ENCODE data around the gene IVNS1ABP.
"Not testable (repeated sequence)": the region's sequence is repeated elsewhere in the genome, so short reads cannot be mapped to it uniquely, and the experiment has no call there.

IVNS1ABP gene

GRCh38 chr1:185317034-185317885, at the start of gene IVNS1ABP:
Gene IVNS1ABP, minus strand, starts transcription at chr1:185317243. Its CDS starts 7,750 bp downstream, at chr1:185309493.
- Mint-ChIP-seq H3K4me1 (peaks cover 52% of the 10 kb centered on the region), H3K27ac (peak within 1 kb of the TSS; percentile 97 to 98), H3K27me3 (no peaks in the 10 kb centered on the region), H3K9me3 (peaks cover 11 to 13% of the 10 kb centered on the region in 2 donors), H3K4me3 (peak within 1 kb of the TSS; percentile 95 to 96)
- DNase-seq (peak; percentile 91 to 94), ATAC-seq (peak; percentile 83)

GRCh38 chr1:185365951-185366350, 48.9 kb upstream of the IVNS1ABP start:
- H3K27me3 Mint-ChIP-seq = no peaks in the 10 kb centered on the region
- H3K4me3 Mint-ChIP-seq = no peak overlapping the region
- H3K9me3 Mint-ChIP-seq = peaks cover 17 to 19% of the 10 kb centered on the region in 2 donors
- DNase-seq (no peak), ATAC-seq (no peak)
- no peak overlapping the region for H3K27ac Mint-ChIP-seq
- no peaks in the 10 kb centered on the region for H3K4me1 Mint-ChIP-seq

DNA sequence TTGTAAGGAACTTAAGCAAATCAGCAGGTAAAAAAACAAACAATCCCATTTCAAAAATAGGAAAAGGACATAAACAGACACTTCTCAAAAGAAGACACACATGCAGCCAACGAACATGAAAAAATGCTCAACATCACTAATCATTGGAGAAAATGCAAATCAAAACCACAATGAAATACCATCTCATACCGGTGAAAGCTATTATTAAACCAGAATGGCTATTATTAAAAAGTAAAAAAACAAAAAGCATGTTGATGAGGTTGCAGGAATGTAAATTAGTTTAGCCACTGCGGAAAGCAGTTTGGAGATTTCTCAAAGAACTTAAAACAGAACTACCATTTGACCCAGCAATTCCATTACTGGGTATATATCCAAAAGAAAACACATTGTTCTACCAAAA, 47.5 kb upstream of the IVNS1ABP start:
- H3K9me3 Mint-ChIP-seq = peaks cover 27 to 28% of the 10 kb centered on the region in 2 donors
- H3K27ac Mint-ChIP-seq, H3K27me3 Mint-ChIP-seq, DNase-seq, H3K4me3 Mint-ChIP-seq, ATAC-seq, H3K4me1 Mint-ChIP-seq: not testable (repeated sequence)

DNA sequence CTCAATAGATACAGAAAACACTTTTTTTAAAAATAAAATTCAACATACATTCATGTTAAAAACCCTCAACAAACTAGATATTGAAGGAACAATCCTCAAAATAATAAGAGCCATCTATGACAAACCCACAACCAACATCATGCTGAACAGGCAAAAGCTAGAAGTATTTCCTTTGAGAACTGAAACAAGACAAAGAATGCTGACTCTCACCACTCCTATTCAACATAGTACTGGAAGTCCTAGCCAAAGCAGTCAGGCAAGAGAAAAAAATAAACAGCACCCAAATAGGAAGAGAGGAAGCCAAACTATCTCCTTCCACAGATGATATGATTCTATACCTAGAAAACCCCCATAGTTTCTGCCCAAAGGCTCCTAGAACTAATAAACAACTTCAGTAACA, 46.2 kb upstream of the IVNS1ABP start:
- Mint-ChIP-seq H3K9me3 (peaks cover 27 to 35% of the 10 kb centered on the region in 2 donors), H3K27ac (no peak overlapping the region), H3K4me1 (no peaks in the 10 kb centered on the region), H3K4me3 (no peak overlapping the region), H3K27me3 (no peaks in the 10 kb centered on the region)
- DNase-seq = no peak
- no peak for ATAC-seq

DNA sequence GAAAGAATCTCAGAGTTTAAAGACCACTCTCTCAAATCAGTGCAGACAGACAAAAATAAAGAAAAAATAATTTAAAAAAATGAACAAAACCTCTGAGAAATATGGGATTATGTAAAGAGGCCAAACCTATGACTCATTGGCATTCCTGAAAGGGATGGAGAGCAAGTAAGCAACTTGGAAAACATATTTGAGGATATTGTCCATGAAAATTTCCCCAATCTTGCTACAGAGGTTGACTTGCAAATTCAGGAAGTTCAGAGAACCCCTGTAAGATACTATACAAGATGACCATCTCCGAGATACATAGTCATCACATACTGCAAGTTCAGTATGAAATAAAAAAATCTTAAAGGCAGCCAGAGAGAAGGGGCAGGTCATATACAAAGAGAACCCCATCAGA, 43.7 kb upstream of the IVNS1ABP start:
- no peak overlapping the region for H3K4me3 Mint-ChIP-seq
- ATAC-seq = no peak
- no peak overlapping the region for H3K27ac Mint-ChIP-seq
- H3K9me3 Mint-ChIP-seq = peaks cover 27 to 35% of the 10 kb centered on the region in 2 donors
- no peaks in the 10 kb centered on the region for H3K4me1 Mint-ChIP-seq
- no peaks in the 10 kb centered on the region for H3K27me3 Mint-ChIP-seq
- no peak for DNase-seq

DNA sequence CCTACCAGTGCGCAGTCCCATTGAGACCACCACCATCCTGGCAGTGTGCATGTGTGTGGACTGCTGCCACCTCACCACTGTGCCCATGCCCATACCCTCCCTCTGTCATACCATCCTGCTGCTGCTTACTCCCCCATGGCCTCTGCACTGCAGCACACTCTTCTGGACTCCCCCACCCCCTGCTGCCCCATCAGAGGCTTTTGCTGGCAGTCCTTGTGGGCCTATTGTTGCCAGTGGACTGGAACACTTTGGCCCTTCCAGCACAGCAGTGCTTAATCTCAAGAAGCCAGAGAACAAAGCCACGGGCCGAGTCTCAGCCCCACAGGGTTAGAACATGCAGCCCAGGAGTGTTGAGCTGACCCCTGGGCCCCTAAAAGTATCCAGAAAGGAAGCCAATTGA, 41.9 kb upstream of the IVNS1ABP start:
- H3K9me3 Mint-ChIP-seq = peaks cover 27 to 35% of the 10 kb centered on the region in 2 donors
- no peak for ATAC-seq
- DNase-seq = no peak
- H3K4me1 Mint-ChIP-seq = no peaks in the 10 kb centered on the region
- no peak overlapping the region for H3K4me3 Mint-ChIP-seq
- H3K27ac Mint-ChIP-seq = no peak overlapping the region
- H3K27me3 Mint-ChIP-seq = no peaks in the 10 kb centered on the region

DNA sequence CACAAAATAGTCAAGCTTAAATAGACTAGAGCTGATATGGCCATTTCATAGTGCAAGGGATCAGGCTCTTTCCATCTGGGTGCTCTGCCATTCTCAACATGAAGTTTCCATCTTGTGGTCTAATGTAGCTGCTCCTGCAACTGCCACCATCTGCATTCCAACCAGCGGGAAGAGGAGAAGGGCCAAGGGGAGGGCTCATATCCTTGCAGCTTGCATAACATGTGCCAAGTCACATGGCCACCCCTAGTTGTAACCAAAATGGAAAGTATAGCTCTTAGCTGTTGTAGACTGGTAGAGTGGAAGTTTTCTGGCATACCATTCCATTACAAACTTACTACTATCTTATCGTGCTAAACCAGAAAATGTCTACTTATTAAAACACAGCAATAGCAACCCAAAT, 38.9 kb upstream of the IVNS1ABP start:
- no peak for DNase-seq
- H3K4me1 Mint-ChIP-seq = no peaks in the 10 kb centered on the region
- no peaks in the 10 kb centered on the region for H3K27me3 Mint-ChIP-seq
- H3K27ac Mint-ChIP-seq = no peak overlapping the region
- ATAC-seq = no peak
- peaks cover 7 to 18% of the 10 kb centered on the region in 2 donors for H3K9me3 Mint-ChIP-seq
- H3K4me3 Mint-ChIP-seq = no peak overlapping the region

- H3K4me1 Mint-ChIP-seq = peaks cover 5% of the 10 kb centered on the region
- no peak for ATAC-seq
- no peaks in the 10 kb centered on the region for H3K9me3 Mint-ChIP-seq
- H3K27me3 Mint-ChIP-seq = no peaks in the 10 kb centered on the region
- no peak overlapping the region for H3K27ac Mint-ChIP-seq
- H3K4me3 Mint-ChIP-seq = no peak overlapping the region
- no peak for DNase-seq
These were observed 36.1 kb upstream of the IVNS1ABP start for GRCh38 chr1:185353124-185353523.

DNA sequence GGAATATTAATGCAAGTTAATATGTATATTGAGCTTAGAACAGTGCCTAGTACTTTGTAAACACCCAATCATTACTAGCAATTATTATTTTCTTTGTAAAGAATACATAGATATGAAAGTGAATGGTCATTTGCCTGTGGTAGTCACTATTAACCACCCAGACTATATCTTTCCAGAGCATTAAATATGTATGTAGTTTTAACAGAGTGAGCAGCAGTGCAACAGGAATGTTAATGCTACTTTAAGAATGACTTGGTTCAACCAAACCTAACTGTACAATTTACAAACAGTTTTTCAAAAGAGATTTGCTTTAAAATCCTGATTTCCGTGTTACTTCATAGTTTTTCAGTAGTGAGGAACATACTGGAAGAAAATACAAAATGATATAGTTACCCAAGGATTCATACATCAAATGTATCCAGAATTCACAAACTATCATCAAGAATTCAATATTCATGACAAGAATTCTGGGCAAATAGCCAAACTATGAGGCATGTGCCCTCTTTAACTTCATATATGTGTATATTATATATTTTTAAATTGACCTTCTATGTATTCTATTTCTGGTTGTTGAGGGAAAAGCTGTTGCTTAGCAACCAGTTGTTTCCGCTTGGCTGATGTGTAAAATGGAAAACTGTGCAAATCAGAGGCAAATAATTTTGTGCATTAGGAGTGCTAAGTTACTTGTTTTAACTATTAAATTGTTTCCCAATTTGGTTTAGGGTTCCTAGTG, 34.9 kb upstream of the IVNS1ABP start:
- Mint-ChIP-seq H3K27me3 (no peaks in the 10 kb centered on the region), H3K4me3 (no peak overlapping the region), H3K9me3 (no peaks in the 10 kb centered on the region), H3K4me1 (peaks cover 5% of the 10 kb centered on the region), H3K27ac (peak overlapping the region in 1 of 2 donors; percentile 65)
- DNase-seq (no peak), ATAC-seq (no peak)

- DNase-seq (no peak), ATAC-seq (no peak)
- no peak overlapping the region for H3K4me3 Mint-ChIP-seq
- H3K9me3 Mint-ChIP-seq = no peaks in the 10 kb centered on the region
- no peak overlapping the region for H3K27ac Mint-ChIP-seq
- H3K27me3 Mint-ChIP-seq = no peaks in the 10 kb centered on the region
- H3K4me1 Mint-ChIP-seq = peaks cover 13% of the 10 kb centered on the region
These were observed 33.0 kb upstream of the IVNS1ABP start for GRCh38 chr1:185350027-185350442.

DNA sequence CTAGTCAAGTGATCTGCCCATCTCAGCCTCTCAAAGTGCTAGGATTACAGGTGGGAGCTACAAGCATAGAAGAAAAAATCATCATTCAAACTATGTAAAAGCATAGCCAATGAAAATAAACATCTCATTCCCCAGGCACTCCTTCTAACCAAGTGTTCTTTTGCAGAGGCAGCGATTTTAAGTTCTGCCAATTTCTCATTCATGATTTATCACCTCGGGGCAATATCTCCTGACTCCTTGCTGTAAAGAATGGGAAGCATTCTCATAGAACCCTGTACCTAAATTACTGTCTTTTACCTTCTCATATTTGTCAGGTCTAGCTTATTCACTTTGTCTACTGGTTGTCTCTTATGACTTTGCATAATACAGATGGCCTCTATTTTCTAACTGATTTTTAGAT, 32.5 kb upstream of the IVNS1ABP start:
- no peak overlapping the region for H3K27ac Mint-ChIP-seq
- H3K9me3 Mint-ChIP-seq = no peaks in the 10 kb centered on the region
- no peak overlapping the region for H3K4me3 Mint-ChIP-seq
- no peak for DNase-seq
- peaks cover 13% of the 10 kb centered on the region for H3K4me1 Mint-ChIP-seq
- no peaks in the 10 kb centered on the region for H3K27me3 Mint-ChIP-seq
- no peak for ATAC-seq

GRCh38 chr1:185348985-185349384, 31.9 kb upstream of the IVNS1ABP start:
- no peak for DNase-seq
- no peak for ATAC-seq
- Mint-ChIP-seq H3K27ac (no peak overlapping the region), H3K4me3 (no peak overlapping the region), H3K27me3 (no peaks in the 10 kb centered on the region), H3K9me3 (no peaks in the 10 kb centered on the region), H3K4me1 (peaks cover 13% of the 10 kb centered on the region)

DNA sequence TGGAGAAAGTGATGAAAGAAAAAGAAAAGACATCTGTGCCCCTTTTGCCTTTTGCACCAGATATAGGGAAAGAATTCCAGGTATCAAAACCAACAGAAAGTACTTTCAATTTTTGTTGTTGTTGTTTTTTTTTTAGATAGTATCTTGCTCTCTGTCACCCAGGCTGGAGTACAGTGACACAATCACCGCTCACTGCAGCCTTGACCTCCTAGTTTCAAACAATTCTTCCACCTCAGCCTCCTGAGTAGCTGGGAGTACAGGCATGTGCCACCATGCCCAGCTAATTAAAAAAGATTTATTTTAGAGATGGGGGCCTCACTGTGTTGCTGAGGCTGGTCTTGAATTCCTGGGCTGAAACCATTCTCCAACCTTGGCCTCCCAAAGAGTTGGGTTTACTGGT, 31.3 kb upstream of the IVNS1ABP start:
- H3K27ac Mint-ChIP-seq = no peak overlapping the region
- H3K4me3 Mint-ChIP-seq = no peak overlapping the region
- ATAC-seq (no peak), DNase-seq (no peak)
- H3K4me1 Mint-ChIP-seq = peaks cover 13% of the 10 kb centered on the region
- H3K9me3 Mint-ChIP-seq = no peaks in the 10 kb centered on the region
- no peaks in the 10 kb centered on the region for H3K27me3 Mint-ChIP-seq

DNA sequence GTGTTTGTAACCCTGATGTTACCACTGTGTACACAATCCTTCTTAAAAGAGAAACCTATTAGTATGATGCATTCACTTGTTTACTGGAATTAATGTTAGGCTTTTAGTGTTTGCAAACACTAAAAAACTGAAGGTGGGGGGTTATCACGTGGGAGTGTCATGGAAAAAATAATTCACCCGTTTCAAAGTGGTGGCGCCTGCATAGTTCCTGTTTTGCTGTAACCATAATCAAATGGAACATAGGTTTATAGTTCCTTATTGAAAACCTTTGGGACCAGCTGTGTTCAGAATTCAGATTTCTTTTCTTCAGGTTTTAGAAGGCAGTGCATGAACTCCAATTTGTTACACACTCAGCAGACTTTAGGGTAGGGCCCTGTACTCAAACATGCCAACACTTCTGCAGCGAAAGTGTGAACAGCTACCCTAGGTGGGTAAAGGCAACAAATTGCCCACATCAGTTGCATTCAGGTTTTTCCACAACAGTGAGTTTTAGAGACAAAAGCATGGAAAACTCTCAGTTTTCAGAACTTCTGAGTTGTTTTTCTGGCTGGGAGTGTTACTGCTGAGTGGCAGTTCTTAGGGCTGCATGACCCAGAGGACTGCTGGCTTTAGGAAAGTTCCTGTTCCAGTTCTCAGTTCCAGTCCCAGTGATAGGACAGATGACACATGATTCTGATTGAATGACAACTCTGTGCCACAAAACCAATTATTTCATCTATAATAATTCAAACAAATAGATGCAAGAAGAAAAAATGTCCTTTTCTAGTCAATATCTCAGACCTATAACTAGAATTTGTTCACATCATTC, 29.1 kb upstream of the IVNS1ABP start:
- no peak overlapping the region for H3K4me3 Mint-ChIP-seq
- DNase-seq = no peak
- no peak for ATAC-seq
- no peaks in the 10 kb centered on the region for H3K27me3 Mint-ChIP-seq
- no peaks in the 10 kb centered on the region for H3K9me3 Mint-ChIP-seq
- no peak overlapping the region for H3K27ac Mint-ChIP-seq
- H3K4me1 Mint-ChIP-seq = peaks cover 18% of the 10 kb centered on the region

DNA sequence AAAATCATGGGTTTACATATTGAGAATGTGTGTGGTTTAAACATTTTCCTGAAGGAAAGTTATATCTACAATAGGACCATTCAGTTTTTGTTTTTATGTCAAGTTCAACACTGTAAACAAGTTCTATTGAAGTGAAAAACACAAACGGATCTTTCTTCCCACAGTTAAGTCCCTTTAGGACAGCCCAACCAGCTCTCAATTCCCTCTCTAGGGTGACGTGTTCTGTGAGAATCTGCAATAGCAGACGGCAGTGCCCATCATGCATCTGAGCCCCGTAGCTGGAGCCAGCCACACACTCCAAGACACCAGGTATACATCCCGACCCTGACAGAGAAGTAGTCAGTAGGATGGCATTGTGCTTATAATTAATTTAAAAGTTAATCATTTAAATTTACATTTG, 26.3 kb upstream of the IVNS1ABP start:
- Mint-ChIP-seq H3K4me1 (peaks cover 32% of the 10 kb centered on the region), H3K9me3 (no peaks in the 10 kb centered on the region), H3K27ac (no peak overlapping the region), H3K27me3 (no peaks in the 10 kb centered on the region), H3K4me3 (no peak overlapping the region)
- DNase-seq (no peak), ATAC-seq (no peak)
